ENCODE results near the gene CDK1. TPM values are rescaled to one million over a fixed set of nuclear protein-coding genes. Genes with fewer than 3 reads are reported as not detected.

CDK1 gene
- total and polyA plus RNA-seq, 2 of the 8 experiments (the other 6 are each of a cell fraction or from before 2014, with no cell fraction given) = 29.4 to 111 TPM

- no peak for TF ChIP-seq EGR1 (IDR thresholded peaks at IDR 0.05; ENCODE audit: borderline replicate concordance, low read depth, low read length)
- no peak for TF ChIP-seq EP300 (IDR thresholded peaks at IDR 0.05; ENCODE audit: borderline replicate concordance in 1 of 2, low read depth in 2 of 2, low read length in 2 of 2)
- no peak for TF ChIP-seq CBX8 (IDR thresholded peaks at IDR 0.05; ENCODE audit: borderline replicate concordance, low read depth, low read length)
- no peak for TF ChIP-seq TBP (IDR thresholded peaks at IDR 0.05; ENCODE audit: low read depth, low read length)
Observed at GRCh38 chr10:60753817-60754216, 24.5 kb upstream of the CDK1 start (continued).

All from H1 (cell line).